Astrocyte (in vitro differentiated cells and primary cell): ENCODE data around the gene NISCH.

Source experiments
- EZH2 ChIP-seq: IDR thresholded peaks from 2 replicates; pipeline ENCODE4 v1.6.1; 2012; ENCODE audit warnings: mild to moderate bottlenecking, low read length, inconsistent platforms; ENCODE audit not compliant: insufficient read depth
- TF ChIP-seq, protein P1 (sequence below): IDR thresholded peaks from 2 replicates; pipeline ENCODE4 v1.5.1; 2011; ENCODE audit warnings: low read depth, mild to moderate bottlenecking, inconsistent platforms, low read length, moderate library complexity; ENCODE audit not compliant: insufficient read depth

DNA sequence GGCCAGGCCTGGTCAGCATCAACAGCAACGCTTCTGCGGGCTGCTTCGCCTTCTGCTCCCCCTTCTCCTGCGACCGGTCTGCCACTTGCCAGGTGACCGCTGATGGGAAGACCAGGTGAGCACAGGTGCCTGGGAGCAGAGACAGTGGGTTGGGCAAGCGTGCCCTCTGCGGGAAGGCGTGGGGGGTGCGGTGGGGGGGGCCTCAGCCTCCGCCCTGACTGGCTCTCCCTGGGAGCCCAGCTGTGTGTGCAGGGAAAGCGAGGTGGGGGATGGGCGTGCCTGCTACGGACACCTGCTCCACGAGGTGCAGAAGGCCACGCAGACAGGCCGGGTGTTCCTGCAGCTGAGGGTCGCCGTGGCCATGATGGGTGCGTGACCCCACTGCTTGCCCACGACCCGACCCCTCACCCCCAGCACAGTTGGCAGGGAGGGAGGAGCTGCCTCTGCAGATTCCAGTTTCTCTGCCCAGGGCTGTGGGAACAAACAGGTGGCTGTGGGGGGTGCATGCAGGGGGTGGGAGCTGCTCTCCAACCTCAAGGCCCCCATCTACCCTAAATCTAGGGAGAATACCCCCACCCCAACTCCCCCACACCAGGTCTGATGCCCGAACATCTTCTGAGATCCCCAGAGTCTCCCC lies 48.5 kb downstream of the NISCH start:
- TF ChIP-seq, protein P1, sequence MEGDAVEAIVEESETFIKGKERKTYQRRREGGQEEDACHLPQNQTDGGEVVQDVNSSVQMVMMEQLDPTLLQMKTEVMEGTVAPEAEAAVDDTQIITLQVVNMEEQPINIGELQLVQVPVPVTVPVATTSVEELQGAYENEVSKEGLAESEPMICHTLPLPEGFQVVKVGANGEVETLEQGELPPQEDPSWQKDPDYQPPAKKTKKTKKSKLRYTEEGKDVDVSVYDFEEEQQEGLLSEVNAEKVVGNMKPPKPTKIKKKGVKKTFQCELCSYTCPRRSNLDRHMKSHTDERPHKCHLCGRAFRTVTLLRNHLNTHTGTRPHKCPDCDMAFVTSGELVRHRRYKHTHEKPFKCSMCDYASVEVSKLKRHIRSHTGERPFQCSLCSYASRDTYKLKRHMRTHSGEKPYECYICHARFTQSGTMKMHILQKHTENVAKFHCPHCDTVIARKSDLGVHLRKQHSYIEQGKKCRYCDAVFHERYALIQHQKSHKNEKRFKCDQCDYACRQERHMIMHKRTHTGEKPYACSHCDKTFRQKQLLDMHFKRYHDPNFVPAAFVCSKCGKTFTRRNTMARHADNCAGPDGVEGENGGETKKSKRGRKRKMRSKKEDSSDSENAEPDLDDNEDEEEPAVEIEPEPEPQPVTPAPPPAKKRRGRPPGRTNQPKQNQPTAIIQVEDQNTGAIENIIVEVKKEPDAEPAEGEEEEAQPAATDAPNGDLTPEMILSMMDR: no peak
- no peak for TF ChIP-seq EZH2
